Trophoblast cell (in vitro differentiated cells and primary cell): ENCODE measurements around the gene SERINC5.

ENCODE experiments used
- DNase-seq, 2 donors: peaks; one replicate each; pipeline ENCODE4 v3.0.0-alpha.2; 2016
- H2AFZ ChIP-seq: 2 replicates; pipeline ENCODE4 v1.6.1; 2013; ENCODE audit warnings: low read length, moderate library complexity, mild to moderate bottlenecking; ENCODE audit not compliant: insufficient read depth, poor library complexity
- H2AK5ac ChIP-seq: 2 replicates; pipeline ENCODE4 v1.6.1; 2013; ENCODE audit warnings: mild to moderate bottlenecking, low read length
- H2BK120ac ChIP-seq: 2 replicates; pipeline ENCODE4 v1.6.1; 2013; ENCODE audit warnings: low read length, mild to moderate bottlenecking, moderate library complexity; ENCODE audit not compliant: insufficient read depth, poor library complexity
- H2BK12ac ChIP-seq: 2 replicates; pipeline ENCODE4 v1.6.1; 2013; ENCODE audit warnings: mild to moderate bottlenecking, low read length, moderate library complexity
- H2BK5ac ChIP-seq: 2 replicates; pipeline ENCODE4 v1.6.1; 2013; ENCODE audit warnings: low read length, low read depth, moderate library complexity, mild to moderate bottlenecking; ENCODE audit not compliant: poor library complexity
- H3K14ac ChIP-seq: 2 replicates; pipeline ENCODE4 v1.6.1; 2013; ENCODE audit warnings: mild to moderate bottlenecking, low read length
- H3K18ac ChIP-seq: 2 replicates; pipeline ENCODE4 v1.6.1; 2013; ENCODE audit warnings: mild to moderate bottlenecking, low read length
- H3K23ac ChIP-seq: 2 replicates; pipeline ENCODE4 v1.6.1; 2013; ENCODE audit warnings: low read length
- H3K27ac ChIP-seq: 2 replicates; pipeline ENCODE4 v1.5.1; 2013; ENCODE audit warnings: low read depth, mild to moderate bottlenecking, inconsistent platforms, low read length, moderate library complexity
- H3K27me3 ChIP-seq: 2 replicates; pipeline ENCODE4 v1.6.1; 2013; ENCODE audit warnings: inconsistent platforms, mild to moderate bottlenecking, low read length, moderate library complexity; ENCODE audit not compliant: insufficient read depth
- H3K36me3 ChIP-seq, 2 experiments: 1 replicate in 1 of 2; 2 replicates in 1 of 2; pipeline ENCODE4 v1.6.1; 2013; ENCODE audit warnings: low read length in 2 of 2, mild to moderate bottlenecking in 2 of 2, moderate library complexity in 1 of 2; ENCODE audit not compliant: insufficient read depth in 2 of 2, control insufficient read depth in 1 of 2
- H3K4ac ChIP-seq: 2 replicates; pipeline ENCODE4 v1.6.1; 2013; ENCODE audit warnings: low read depth, mild to moderate bottlenecking, low read length, moderate library complexity
- H3K4me1 ChIP-seq, 2 experiments: 1 replicate in 1 of 2; 2 replicates in 1 of 2; pipeline ENCODE4 v1.6.1; 2013; ENCODE audit warnings: low read length in 2 of 2, mild to moderate bottlenecking in 2 of 2, moderate library complexity in 1 of 2; ENCODE audit not compliant: insufficient read depth in 2 of 2, control insufficient read depth in 1 of 2
- H3K4me2 ChIP-seq: 2 replicates; pipeline ENCODE4 v1.6.1; 2013; ENCODE audit warnings: inconsistent platforms, mild to moderate bottlenecking, low read length, moderate library complexity
- H3K4me3 ChIP-seq: 2 replicates; pipeline ENCODE4 v1.5.1; 2013; ENCODE audit warnings: mild to moderate bottlenecking, low read depth, low read length, inconsistent platforms
- H3K79me1 ChIP-seq: one replicate; pipeline ENCODE4 v1.6.1; 2013; ENCODE audit warnings: low read length
- H3K79me2 ChIP-seq: 2 replicates; pipeline ENCODE4 v1.6.1; 2013; ENCODE audit warnings: low read length, mild to moderate bottlenecking; ENCODE audit not compliant: control insufficient read depth, insufficient read depth, poor library complexity
- H3K9ac ChIP-seq: 2 replicates; pipeline ENCODE4 v1.6.1; 2013; ENCODE audit warnings: mild to moderate bottlenecking, low read length
- H3K9me3 ChIP-seq: 2 replicates; pipeline ENCODE4 v1.6.1; 2013; ENCODE audit warnings: low read depth, mild to moderate bottlenecking, control low read depth, inconsistent platforms, low read length; ENCODE audit not compliant: insufficient read depth
- H4K12ac ChIP-seq: 2 replicates; pipeline ENCODE4 v1.6.1; 2013; ENCODE audit warnings: low read depth, mild to moderate bottlenecking, low read length, moderate library complexity
- H4K8ac ChIP-seq: 2 replicates; pipeline ENCODE4 v1.6.1; 2013; ENCODE audit warnings: low read depth, mild to moderate bottlenecking, low read length, moderate library complexity
- H4K91ac ChIP-seq: one replicate; pipeline ENCODE4 v1.6.1; 2013; ENCODE audit warnings: low read depth, mild to moderate bottlenecking, low read length, moderate library complexity
- WGBS: extraction: QIAGEN DNeasy Blood & Tissue Kit; methylation state at CpG from one replicate; pipeline ENCODE4 v1.1.7; 2013; ENCODE audit warnings: missing lambda C conversion rate; ENCODE audit not compliant: insufficient read length, insufficient coverage; ENCODE audit errors: extremely low coverage; 5-methylcytosine and 5-hydroxymethylcytosine counted together

SERINC5 gene

GRCh38 chr5:80125962-80126480, 129.8 kb downstream of the SERINC5 start:
- H4K91ac ChIP-seq = no peak overlapping the region
- no peak overlapping the region for H2BK12ac ChIP-seq
- H3K18ac ChIP-seq = no peak overlapping the region
- H3K4me1 ChIP-seq = peaks cover 2 to 5% of the 10 kb centered on the region in 2 experiments
- H3K79me2 ChIP-seq = no peaks in the 10 kb centered on the region
- no peak overlapping the region for H4K12ac ChIP-seq
- H2AFZ ChIP-seq = no peak overlapping the region
- no peak overlapping the region for H2BK120ac ChIP-seq
- no peaks in the 10 kb centered on the region for H3K9me3 ChIP-seq
- no peaks in the 10 kb centered on the region for H3K36me3 ChIP-seq
- H4K8ac ChIP-seq = no peak overlapping the region
- H3K79me1 ChIP-seq = no peaks in the 10 kb centered on the region
- H2BK5ac ChIP-seq = no peak overlapping the region
- no peak overlapping the region for H3K9ac ChIP-seq
- no peak overlapping the region for H3K27ac ChIP-seq
- no peak overlapping the region for H3K4me2 ChIP-seq
- H3K4me3 ChIP-seq = no peak overlapping the region
- DNase-seq = peak in 1 of 2 donors; percentile 54
- H2AK5ac ChIP-seq = no peak overlapping the region
- no CpG with 5 or more reads among the region's 4 CpGs for WGBS
- no peak overlapping the region for H3K23ac ChIP-seq
- H3K4ac ChIP-seq = no peak overlapping the region
- no peak overlapping the region for H3K14ac ChIP-seq
- no peaks in the 10 kb centered on the region for H3K27me3 ChIP-seq

GRCh38 chr5:80125022-80125961, 130.6 kb downstream of the SERINC5 start:
- Histone ChIP-seq H3K4ac (no peak overlapping the region), H2BK5ac (no peak overlapping the region), H3K27ac (no peak overlapping the region), H3K9ac (no peak overlapping the region), H4K12ac (no peak overlapping the region), H3K79me1 (no peaks in the 10 kb centered on the region), H3K14ac (no peak overlapping the region), H3K9me3 (no peaks in the 10 kb centered on the region), H3K18ac (no peak overlapping the region), H3K4me1 (peaks cover 2 to 5% of the 10 kb centered on the region in 2 experiments), H2BK120ac (no peak overlapping the region), H4K8ac (no peak overlapping the region), H2BK12ac (no peak overlapping the region), H3K27me3 (no peaks in the 10 kb centered on the region), H3K4me3 (no peak overlapping the region), H2AK5ac (no peak overlapping the region), H2AFZ (no peak overlapping the region), H3K4me2 (no peak overlapping the region), H3K79me2 (no peaks in the 10 kb centered on the region), H3K23ac (no peak overlapping the region), H3K36me3 (no peaks in the 10 kb centered on the region), H4K91ac (no peak overlapping the region)
- DNase-seq = no peak
- WGBS = 100% methylated on average over 1 of the region's 11 CpGs

- H3K18ac ChIP-seq = no peak overlapping the region
- H3K4me3 ChIP-seq = no peak overlapping the region
- H3K4me2 ChIP-seq = no peak overlapping the region
- no peak overlapping the region for H4K12ac ChIP-seq
- no peak overlapping the region for H3K9ac ChIP-seq
- no peak overlapping the region for H3K14ac ChIP-seq
- H3K36me3 ChIP-seq = no peaks in the 10 kb centered on the region
- H3K27ac ChIP-seq = no peak overlapping the region
- no peak overlapping the region for H3K4ac ChIP-seq
- no peak overlapping the region for H4K8ac ChIP-seq
- H4K91ac ChIP-seq = no peak overlapping the region
- H3K23ac ChIP-seq = no peak overlapping the region
- H3K79me2 ChIP-seq = no peaks in the 10 kb centered on the region
- no peak overlapping the region for H2AK5ac ChIP-seq
- H2BK12ac ChIP-seq = no peak overlapping the region
- no peak for DNase-seq
- H3K79me1 ChIP-seq = no peaks in the 10 kb centered on the region
- no peak overlapping the region for H2BK120ac ChIP-seq
- no peak overlapping the region for H2AFZ ChIP-seq
- H3K4me1 ChIP-seq = peaks cover 2 to 4% of the 10 kb centered on the region in 2 experiments
- no peak overlapping the region for H2BK5ac ChIP-seq
- WGBS = no CpG with 5 or more reads among the region's 9 CpGs
- H3K27me3 ChIP-seq = no peaks in the 10 kb centered on the region
- no peaks in the 10 kb centered on the region for H3K9me3 ChIP-seq
Measured at GRCh38 chr5:80124121-80124918, 131.5 kb downstream of the SERINC5 start.

DNA sequence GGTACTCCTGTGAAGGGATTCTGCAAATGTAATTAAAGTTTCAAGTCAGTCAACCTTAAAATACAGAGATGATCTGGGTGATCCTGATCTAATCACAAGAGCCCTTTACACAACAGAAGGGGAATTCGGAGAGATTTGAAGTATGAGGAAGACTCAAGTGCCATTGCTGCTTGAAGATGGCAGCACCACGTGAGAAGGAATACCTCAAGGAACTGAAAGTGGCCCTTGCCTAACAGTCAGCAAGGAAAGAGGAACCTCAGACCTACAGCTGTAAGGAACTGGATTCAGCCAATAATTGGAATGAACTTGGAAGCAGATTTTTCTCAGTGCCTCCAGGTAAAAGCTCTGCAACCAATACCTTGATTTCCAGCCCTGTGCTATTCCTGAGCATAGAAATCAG, 133.3 kb downstream of the SERINC5 start:
- no peak overlapping the region for H4K12ac ChIP-seq
- H3K4me1 ChIP-seq = no peaks in the 10 kb centered on the region
- no peak overlapping the region for H4K8ac ChIP-seq
- no peaks in the 10 kb centered on the region for H3K79me1 ChIP-seq
- peak; percentile 52 to 63 for DNase-seq
- no peak overlapping the region for H3K4me3 ChIP-seq
- H3K9ac ChIP-seq = no peak overlapping the region
- H3K4ac ChIP-seq = no peak overlapping the region
- no peak overlapping the region for H2AK5ac ChIP-seq
- no peak overlapping the region for H3K23ac ChIP-seq
- H2BK12ac ChIP-seq = no peak overlapping the region
- no peaks in the 10 kb centered on the region for H3K27me3 ChIP-seq
- H3K27ac ChIP-seq = no peak overlapping the region
- no peaks in the 10 kb centered on the region for H3K36me3 ChIP-seq
- no peaks in the 10 kb centered on the region for H3K9me3 ChIP-seq
- no CpG with 5 or more reads among the region's 2 CpGs for WGBS
- no peak overlapping the region for H2AFZ ChIP-seq
- no peak overlapping the region for H4K91ac ChIP-seq
- no peaks in the 10 kb centered on the region for H3K79me2 ChIP-seq
- H2BK5ac ChIP-seq = no peak overlapping the region
- H3K14ac ChIP-seq = no peak overlapping the region
- H3K18ac ChIP-seq = no peak overlapping the region
- H3K4me2 ChIP-seq = no peak overlapping the region
- no peak overlapping the region for H2BK120ac ChIP-seq
